ENCODE results near the gene MCTP1. TPM values are rescaled to one million over a fixed set of nuclear protein-coding genes. Genes with fewer than 3 reads are reported as not detected.

Gene MCTP1
- total RNA-seq, 2 donors from 2014 or later: 5.1 to 10.0 TPM

- H3K27ac ChIP-seq: no peak overlapping the region
- H3K9me3 ChIP-seq: no peaks in the 10 kb centered on the region
- no peaks in the 10 kb centered on the region for H3K36me3 ChIP-seq
- no peak overlapping the region for H3K4me3 ChIP-seq
- no peak for DNase-seq (ENCODE audit: low spot score)
- no peaks in the 10 kb centered on the region for H3K4me1 ChIP-seq
- TF ChIP-seq CTCF (IDR thresholded peaks at IDR 0.05): no peak
- no peaks in the 10 kb centered on the region for H3K27me3 ChIP-seq
Measured at GRCh38 chr5:94777056-94777880, 507.6 kb downstream of the MCTP1 start.

GRCh38 chr5:94776167-94776566 is 508.7 kb downstream of the MCTP1 start:
- Histone ChIP-seq H3K4me1 (no peaks in the 10 kb centered on the region), H3K27ac (no peak overlapping the region), H3K9me3 (no peaks in the 10 kb centered on the region), H3K27me3 (no peaks in the 10 kb centered on the region), H3K36me3 (no peaks in the 10 kb centered on the region), H3K4me3 (no peak overlapping the region)
- no peak for TF ChIP-seq CTCF (IDR thresholded peaks at IDR 0.05)
- DNase-seq (ENCODE audit: low spot score): no peak

- no peaks in the 10 kb centered on the region for H3K4me1 ChIP-seq
- no peak for DNase-seq (ENCODE audit: low spot score)
- H3K36me3 ChIP-seq: no peaks in the 10 kb centered on the region
- TF ChIP-seq CTCF (IDR thresholded peaks at IDR 0.05): no peak
- H3K9me3 ChIP-seq: no peaks in the 10 kb centered on the region
- no peak overlapping the region for H3K27ac ChIP-seq
- H3K27me3 ChIP-seq: no peaks in the 10 kb centered on the region
- no peak overlapping the region for H3K4me3 ChIP-seq
Measured at GRCh38 chr5:94775088-94775487, 509.8 kb downstream of the MCTP1 start.

GRCh38 chr5:94771742-94772141 is 513.2 kb downstream of the MCTP1 start:
- Histone ChIP-seq H3K4me1 (no peaks in the 10 kb centered on the region), H3K27me3 (no peaks in the 10 kb centered on the region), H3K36me3 (no peaks in the 10 kb centered on the region), H3K4me3 (no peak overlapping the region), H3K9me3 (no peaks in the 10 kb centered on the region), H3K27ac (no peak overlapping the region)
- DNase-seq (ENCODE audit: low spot score): no peak
- no peak for TF ChIP-seq CTCF (IDR thresholded peaks at IDR 0.05)

GRCh38 chr5:94769996-94770395 is 514.9 kb downstream of the MCTP1 start:
- TF ChIP-seq CTCF (IDR thresholded peaks at IDR 0.05): no peak
- no peak for DNase-seq (ENCODE audit: low spot score)
- Histone ChIP-seq H3K4me3 (no peak overlapping the region), H3K9me3 (no peaks in the 10 kb centered on the region), H3K27ac (no peak overlapping the region), H3K27me3 (no peaks in the 10 kb centered on the region), H3K36me3 (no peaks in the 10 kb centered on the region), H3K4me1 (no peaks in the 10 kb centered on the region)

- no peak for DNase-seq (ENCODE audit: low spot score)
- Histone ChIP-seq H3K27ac (no peak overlapping the region), H3K4me1 (no peaks in the 10 kb centered on the region), H3K27me3 (no peaks in the 10 kb centered on the region), H3K9me3 (no peaks in the 10 kb centered on the region), H3K36me3 (no peaks in the 10 kb centered on the region), H3K4me3 (no peak overlapping the region)
- no peak for TF ChIP-seq CTCF (IDR thresholded peaks at IDR 0.05)
Measured at GRCh38 chr5:94761786-94762185, 523.1 kb downstream of the MCTP1 start.

Data from right atrium auricular region (tissue), 2 donors.